Heart left ventricle (tissue), 13 donors: ENCODE measurements around the gene NLRP6.

Source experiments
- POLR2A ChIP-seq, 2 donors: fragments of 450-650 bp; IDR thresholded peaks; one replicate each; pipeline ENCODE4 v1.6.1; 2017; ENCODE audit warnings: antibody characterized with exemption in 2 of 2, mild to moderate bottlenecking in 2 of 2, moderate library complexity in 2 of 2
- TF ChIP-seq, protein P1 (sequence below), 12 donors: fragments of 200-600 bp; sonication (generic) in 4 of 12; IDR thresholded peaks; one replicate each; pipeline versions ENCODE4 v1.5.0 to v1.8.0; 2018 to 2022; ENCODE audit warnings: antibody characterized with exemption in 12 of 12, mild to moderate bottlenecking in 5 of 12
- donor health status: ischemic (EF 13 %, LVEDD 7.1; RV severe dilation, severe dysfunction).
- donor health status: DM: no; HTN: yes; CAD: no.
- donor health status: DM: no; HTN: no; CAD: no.
- donor health status: ischemic (EF 25% LVEDD 6.9; RV normal size, moderate dysfunction).
- donor health status: ischemic (EF 25% LVEDD 5.7; RV mildly dilated, moderate dysfunction).
- donor health status: ischemic (EF 35%, LVEDD 5.7; RV mildly dilated, moderate dysfunction).
- donor health status: nonischemic (EF 11% LVEDD 7.7; RV severe dilation, severe dysfunction).
- donor health status: DM: yes; HTN: yes; CAD: no.
- donor health status: PGD.
- donor health status: ischemic (EF 29% LVEDD 5.4; RV normal size, mild dysfunction).
- donor health status: nonischemic (EF 23%, LVEDD 6.1; RV moderate dilation, normal function).

DNA sequence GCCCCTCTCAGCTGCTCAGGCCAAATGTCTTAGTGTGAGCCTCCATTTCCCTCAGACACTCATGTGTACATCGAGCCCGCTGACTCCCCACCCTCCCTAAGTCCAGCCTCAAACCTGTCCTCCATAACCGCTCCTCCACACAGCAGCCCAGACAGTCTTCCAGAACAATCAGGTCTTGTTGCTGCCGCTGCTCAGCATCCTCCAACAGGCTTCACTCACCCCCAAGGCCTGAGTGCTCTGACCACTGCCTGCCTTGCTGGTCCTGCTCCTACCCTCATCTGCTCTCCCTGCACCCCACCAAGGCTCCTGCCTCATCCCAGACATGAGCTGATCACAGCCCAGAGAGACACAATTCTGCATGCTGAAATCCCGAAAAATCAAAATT lies 24.3 kb upstream of the NLRP6 start:
- TF ChIP-seq, protein P1, sequence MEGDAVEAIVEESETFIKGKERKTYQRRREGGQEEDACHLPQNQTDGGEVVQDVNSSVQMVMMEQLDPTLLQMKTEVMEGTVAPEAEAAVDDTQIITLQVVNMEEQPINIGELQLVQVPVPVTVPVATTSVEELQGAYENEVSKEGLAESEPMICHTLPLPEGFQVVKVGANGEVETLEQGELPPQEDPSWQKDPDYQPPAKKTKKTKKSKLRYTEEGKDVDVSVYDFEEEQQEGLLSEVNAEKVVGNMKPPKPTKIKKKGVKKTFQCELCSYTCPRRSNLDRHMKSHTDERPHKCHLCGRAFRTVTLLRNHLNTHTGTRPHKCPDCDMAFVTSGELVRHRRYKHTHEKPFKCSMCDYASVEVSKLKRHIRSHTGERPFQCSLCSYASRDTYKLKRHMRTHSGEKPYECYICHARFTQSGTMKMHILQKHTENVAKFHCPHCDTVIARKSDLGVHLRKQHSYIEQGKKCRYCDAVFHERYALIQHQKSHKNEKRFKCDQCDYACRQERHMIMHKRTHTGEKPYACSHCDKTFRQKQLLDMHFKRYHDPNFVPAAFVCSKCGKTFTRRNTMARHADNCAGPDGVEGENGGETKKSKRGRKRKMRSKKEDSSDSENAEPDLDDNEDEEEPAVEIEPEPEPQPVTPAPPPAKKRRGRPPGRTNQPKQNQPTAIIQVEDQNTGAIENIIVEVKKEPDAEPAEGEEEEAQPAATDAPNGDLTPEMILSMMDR (IDR thresholded peaks at IDR 0.05): no peak
- no peak for TF ChIP-seq POLR2A (IDR thresholded peaks at IDR 0.05)
